Keratinocyte (primary cell): ENCODE data around the gene DOK6. TPM values are rescaled to one million over a fixed set of nuclear protein-coding genes. Genes with fewer than 3 reads are reported as not detected.

ENCODE experiments used
- DNase-seq: peaks from one replicate; pipeline ENCODE4 v3.0.0-alpha.2; 2011; ENCODE audit warnings: low read depth, missing footprints, low spot score
- FAIRE-seq: peaks from 2 replicates; lab custom pipeline; 2011; peaks lifted over from hg19 to GRCh38; lab: Jason Lieb, UNC
- H2AFZ ChIP-seq: 2 replicates; pipeline ENCODE4 v1.6.0; 2012; ENCODE audit warnings: low read length, control low read depth, inconsistent platforms; ENCODE audit not compliant: control insufficient read depth
- H3K27ac ChIP-seq: 2 replicates; pipeline ENCODE4 v1.5.1; 2011; ENCODE audit warnings: low read length; ENCODE audit not compliant: control insufficient read depth, insufficient read depth
- H3K27me3 ChIP-seq: 3 replicates; pipeline ENCODE4 v1.6.0; 2011; ENCODE audit warnings: low read length; ENCODE audit not compliant: control insufficient read depth, insufficient read depth; ENCODE audit errors: extremely low read depth
- H3K36me3 ChIP-seq, 2 experiments: 2 replicates in 1 of 2; 3 replicates in 1 of 2; pipeline ENCODE4 v1.5.1; 2011; ENCODE audit warnings: low read length in 2 of 2, mild to moderate bottlenecking in 1 of 2; ENCODE audit not compliant: control insufficient read depth in 2 of 2, insufficient read depth in 2 of 2; ENCODE audit errors: extremely low read depth in 1 of 2
- H3K4me1 ChIP-seq: 3 replicates; pipeline ENCODE4 v1.5.1; 2011; ENCODE audit warnings: low read length; ENCODE audit not compliant: control insufficient read depth, insufficient read depth; ENCODE audit errors: extremely low read depth
- H3K4me2 ChIP-seq: 3 replicates; pipeline ENCODE4 v1.6.0; 2011; ENCODE audit warnings: low read depth, low read length; ENCODE audit not compliant: control insufficient read depth, insufficient read depth; ENCODE audit errors: extremely low read depth
- H3K4me3 ChIP-seq, 3 experiments: fragments of 200-600 bp in 1 of 3; sonication (generic) in 1 of 3; 2 replicates in 2 of 3; 3 replicates in 1 of 3; pipeline ENCODE4 v1.5.1; 2011 to 2016; ENCODE audit warnings: low read length in 3 of 3, mild to moderate bottlenecking in 3 of 3, control low read depth in 2 of 3, inconsistent platforms in 1 of 3, low read depth in 1 of 3, mixed read lengths in 1 of 3, mixed run types in 1 of 3, moderate library complexity in 1 of 3; ENCODE audit not compliant: control insufficient read depth in 2 of 3, insufficient read depth in 2 of 3; ENCODE audit errors: extremely low read depth in 1 of 3
- H3K79me2 ChIP-seq: 2 replicates; pipeline ENCODE4 v1.6.0; 2012; ENCODE audit warnings: low read length; ENCODE audit not compliant: control insufficient read depth, insufficient read depth
- H3K9ac ChIP-seq: 3 replicates; pipeline ENCODE4 v1.6.0; 2011; ENCODE audit warnings: low read length; ENCODE audit not compliant: control insufficient read depth, insufficient read depth; ENCODE audit errors: extremely low read depth
- H3K9me1 ChIP-seq: 3 replicates; pipeline ENCODE4 v1.6.0; 2011; ENCODE audit warnings: low read length; ENCODE audit not compliant: control insufficient read depth, insufficient read depth; ENCODE audit errors: extremely low read depth
- H3K9me3 ChIP-seq: 2 replicates; pipeline ENCODE4 v1.5.1; 2012; ENCODE audit warnings: low read depth, low read length; ENCODE audit not compliant: control insufficient read depth
- H4K20me1 ChIP-seq: 3 replicates; pipeline ENCODE4 v1.6.0; 2011; ENCODE audit warnings: low read length; ENCODE audit not compliant: control insufficient read depth, insufficient read depth; ENCODE audit errors: extremely low read depth
- EZH2 ChIP-seq: IDR thresholded peaks from one replicate; pipeline ENCODE4 v1.6.1; 2012; ENCODE audit warnings: inconsistent platforms, mild to moderate bottlenecking, low read length, moderate library complexity
- dilution Hi-C: fragments of 300-500 bp; cut with MboI; formaldehyde crosslinking; loops from one replicate; pipeline ENCODE4 v1.7.0; 2020; ENCODE audit warnings: low sequenced_read_pairs; ENCODE audit not compliant: extremely low pct_ligation_motif_present
- polyA plus RNA-seq, 5 experiments: library from polyadenylated mRNA; depleted of rRNA in 3 of 5; stranded (reverse) in 3 of 5; stranded (forward) in 1 of 5; unstranded in 1 of 5; fragments of >200 nt; gene quantifications; 1 replicate in 1 of 5; 2 replicates in 3 of 5; 3 replicates in 1 of 5; pipeline versions ENCODE4 v1.2.1 to v1.2.3, GENCODE V29; 2011 to 2012; ENCODE audit warnings: missing spikeins in 2 of 5, low read depth in 1 of 5, low replicate concordance in 1 of 5
- TF ChIP-seq, protein P1 (sequence below), 3 experiments: IDR thresholded peaks in 1 of 3; conservative IDR thresholded peaks in 1 of 3; optimal IDR thresholded peaks in 1 of 3; 2 replicates in 2 of 3; 3 replicates in 1 of 3; pipeline versions ENCODE3 to v1.5.1; 2011; ENCODE audit warnings: low read length in 3 of 3, mild to moderate bottlenecking in 3 of 3, moderate library complexity in 2 of 3, control low read depth in 1 of 3, inconsistent platforms in 1 of 3; ENCODE audit not compliant: insufficient read depth in 2 of 3; ENCODE audit errors: extremely low read depth in 1 of 3

The DOK6 gene
- polyA plus RNA-seq, 1 donor (not counting 4 experiments of a cell fraction or from before 2014, with no cell fraction given): not detected

DNA sequence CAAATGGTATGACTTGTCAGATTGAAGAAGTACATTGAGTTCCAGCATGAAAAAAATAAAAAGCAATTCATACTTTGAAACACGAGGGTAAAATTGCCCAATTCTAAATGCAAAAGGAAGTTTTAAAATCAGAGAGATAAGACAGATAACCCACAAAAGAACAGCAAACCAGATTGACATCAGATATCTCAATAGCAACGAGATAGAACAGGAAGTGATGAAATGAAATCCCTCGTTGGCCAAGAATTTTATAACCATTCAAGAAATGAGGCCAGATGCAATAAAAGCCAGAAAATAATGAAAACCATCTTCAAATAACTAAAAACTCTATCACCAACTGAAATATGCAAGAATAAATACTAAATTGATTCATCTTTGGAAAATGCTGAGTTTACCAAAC is 374.1 kb downstream of the DOK6 start:
- FAIRE-seq: no peak
- no peak for TF ChIP-seq EZH2
- TF ChIP-seq, protein P1, sequence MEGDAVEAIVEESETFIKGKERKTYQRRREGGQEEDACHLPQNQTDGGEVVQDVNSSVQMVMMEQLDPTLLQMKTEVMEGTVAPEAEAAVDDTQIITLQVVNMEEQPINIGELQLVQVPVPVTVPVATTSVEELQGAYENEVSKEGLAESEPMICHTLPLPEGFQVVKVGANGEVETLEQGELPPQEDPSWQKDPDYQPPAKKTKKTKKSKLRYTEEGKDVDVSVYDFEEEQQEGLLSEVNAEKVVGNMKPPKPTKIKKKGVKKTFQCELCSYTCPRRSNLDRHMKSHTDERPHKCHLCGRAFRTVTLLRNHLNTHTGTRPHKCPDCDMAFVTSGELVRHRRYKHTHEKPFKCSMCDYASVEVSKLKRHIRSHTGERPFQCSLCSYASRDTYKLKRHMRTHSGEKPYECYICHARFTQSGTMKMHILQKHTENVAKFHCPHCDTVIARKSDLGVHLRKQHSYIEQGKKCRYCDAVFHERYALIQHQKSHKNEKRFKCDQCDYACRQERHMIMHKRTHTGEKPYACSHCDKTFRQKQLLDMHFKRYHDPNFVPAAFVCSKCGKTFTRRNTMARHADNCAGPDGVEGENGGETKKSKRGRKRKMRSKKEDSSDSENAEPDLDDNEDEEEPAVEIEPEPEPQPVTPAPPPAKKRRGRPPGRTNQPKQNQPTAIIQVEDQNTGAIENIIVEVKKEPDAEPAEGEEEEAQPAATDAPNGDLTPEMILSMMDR (optimal IDR thresholded peaks at IDR 0.05 in 1 of 3, IDR thresholded peaks at IDR 0.05 in 1 of 3, conservative IDR thresholded peaks at IDR 0.05 in 1 of 3; ENCODE audit: extremely low read depth in 1 of 3, insufficient read depth in 2 of 3, low read length in 3 of 3): no peak
- Histone ChIP-seq H2AFZ (no peak overlapping the region), H3K4me1 (no peaks in the 10 kb centered on the region), H3K9me1 (no peaks in the 10 kb centered on the region), H3K9me3 (no peaks in the 10 kb centered on the region), H4K20me1 (no peaks in the 10 kb centered on the region), H3K36me3 (no peaks in the 10 kb centered on the region), H3K27ac (no peak overlapping the region), H3K9ac (no peak overlapping the region), H3K4me2 (no peak overlapping the region), H3K4me3 (no peak overlapping the region), H3K79me2 (no peaks in the 10 kb centered on the region), H3K27me3 (no peaks in the 10 kb centered on the region)
- dilution Hi-C loops: no loop called here
- no peak for DNase-seq

DNA sequence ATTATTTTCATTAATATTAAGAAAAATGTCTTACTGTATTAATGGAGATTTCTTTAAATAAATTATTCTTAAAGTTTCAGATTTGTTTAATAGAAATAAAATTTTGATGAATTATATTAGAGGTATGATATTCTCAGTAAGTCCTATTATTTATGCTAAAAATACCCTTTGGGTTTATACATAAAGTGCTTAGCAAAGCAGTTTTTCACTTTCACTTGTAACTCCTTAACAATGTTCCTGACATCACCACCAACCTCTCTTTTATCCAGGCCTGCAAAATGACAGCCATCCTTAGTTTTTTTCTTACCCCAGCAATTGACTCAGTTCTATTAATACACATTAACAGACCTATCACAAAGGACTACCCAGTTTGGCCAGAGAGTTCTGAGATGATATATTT is 376.6 kb downstream of the DOK6 start:
- Histone ChIP-seq H3K27ac (no peak overlapping the region), H2AFZ (no peak overlapping the region), H4K20me1 (no peaks in the 10 kb centered on the region), H3K4me3 (no peak overlapping the region), H3K27me3 (no peaks in the 10 kb centered on the region), H3K79me2 (no peaks in the 10 kb centered on the region), H3K9ac (no peak overlapping the region), H3K36me3 (no peaks in the 10 kb centered on the region), H3K9me3 (no peaks in the 10 kb centered on the region), H3K9me1 (no peaks in the 10 kb centered on the region), H3K4me2 (no peak overlapping the region), H3K4me1 (no peaks in the 10 kb centered on the region)
- dilution Hi-C loops: no loop called here
- DNase-seq: no peak
- FAIRE-seq: no peak
- no peak for TF ChIP-seq EZH2
- TF ChIP-seq, protein P1 (optimal IDR thresholded peaks at IDR 0.05 in 1 of 3, IDR thresholded peaks at IDR 0.05 in 1 of 3, conservative IDR thresholded peaks at IDR 0.05 in 1 of 3; ENCODE audit: extremely low read depth in 1 of 3, insufficient read depth in 2 of 3, low read length in 3 of 3): no peak
